NCI-H2107 (cell line): ENCODE results near the gene CXCR2.

Source experiments
- DNase-seq: peaks from one replicate; lab custom pipeline; 2025; lab: John Stamatoyannopoulos, UW

Gene CXCR2

GRCh38 chr2:218186355-218186766 lies 60.5 kb downstream of the CXCR2 start:
- DNase-seq = peak; percentile 2
